AG09319 (cell line): ENCODE measurements around the gene POLR2E.
"Not testable (repeated sequence)": the region's sequence is repeated elsewhere in the genome, so short reads cannot be mapped to it uniquely, and the experiment has no call there.

Experiments
- DNase-seq: peaks from one replicate; pipeline ENCODE4 v3.0.0-alpha.2; 2010; ENCODE audit warnings: low read depth; ENCODE audit errors: extremely low read depth
- TF ChIP-seq, protein P1 (sequence below): IDR thresholded peaks from 2 replicates; pipeline ENCODE4 v1.5.1; 2011; ENCODE audit warnings: low read depth, mild to moderate bottlenecking, inconsistent platforms, low read length, moderate library complexity

Gene POLR2E

DNA sequence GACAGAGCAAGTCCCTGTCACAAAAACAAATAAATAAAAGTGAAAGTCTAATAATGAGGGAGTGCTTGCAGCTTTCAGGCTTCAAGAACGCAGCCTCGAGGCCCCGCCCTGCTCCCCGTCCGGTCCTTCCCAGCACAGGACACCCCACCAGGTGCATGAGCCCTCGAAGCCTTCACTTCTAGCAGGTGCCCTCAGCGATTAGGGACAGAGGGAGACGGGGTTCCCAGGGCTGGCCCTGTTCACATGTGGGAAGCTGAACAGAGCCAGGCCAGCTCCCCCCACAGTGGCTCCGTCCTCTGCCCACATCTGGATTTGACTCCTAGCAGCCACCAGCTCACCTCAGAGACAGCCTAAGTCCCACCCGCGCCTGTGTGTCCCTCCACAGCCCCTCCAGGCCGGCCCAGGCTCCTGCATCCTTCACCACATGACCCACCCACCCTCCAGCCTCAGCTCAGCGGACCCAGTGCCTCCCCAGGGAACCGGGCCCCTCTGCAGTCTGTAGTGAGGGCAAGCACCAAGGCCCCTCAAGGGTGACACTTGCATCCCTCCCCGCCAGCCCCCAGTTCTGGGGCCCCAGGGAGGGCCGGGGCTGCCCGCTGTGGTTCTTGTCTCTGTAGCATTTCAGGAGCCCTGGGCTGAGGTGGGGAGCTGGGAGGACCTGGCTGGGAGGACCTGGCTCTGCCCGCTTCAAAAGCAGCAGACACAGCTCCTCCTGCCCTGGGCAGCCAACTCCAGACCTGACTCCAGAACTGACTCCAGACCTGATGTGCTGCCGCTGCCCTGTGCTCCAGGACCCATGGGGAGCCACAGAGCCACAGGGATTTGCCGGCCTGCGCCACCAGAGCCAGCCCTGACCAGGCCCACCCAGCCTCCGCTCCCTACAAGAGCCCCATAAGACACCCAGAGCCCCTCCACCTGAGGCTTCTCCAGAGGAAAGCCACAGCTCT is 35.9 kb upstream of the POLR2E start:
- TF ChIP-seq, protein P1, sequence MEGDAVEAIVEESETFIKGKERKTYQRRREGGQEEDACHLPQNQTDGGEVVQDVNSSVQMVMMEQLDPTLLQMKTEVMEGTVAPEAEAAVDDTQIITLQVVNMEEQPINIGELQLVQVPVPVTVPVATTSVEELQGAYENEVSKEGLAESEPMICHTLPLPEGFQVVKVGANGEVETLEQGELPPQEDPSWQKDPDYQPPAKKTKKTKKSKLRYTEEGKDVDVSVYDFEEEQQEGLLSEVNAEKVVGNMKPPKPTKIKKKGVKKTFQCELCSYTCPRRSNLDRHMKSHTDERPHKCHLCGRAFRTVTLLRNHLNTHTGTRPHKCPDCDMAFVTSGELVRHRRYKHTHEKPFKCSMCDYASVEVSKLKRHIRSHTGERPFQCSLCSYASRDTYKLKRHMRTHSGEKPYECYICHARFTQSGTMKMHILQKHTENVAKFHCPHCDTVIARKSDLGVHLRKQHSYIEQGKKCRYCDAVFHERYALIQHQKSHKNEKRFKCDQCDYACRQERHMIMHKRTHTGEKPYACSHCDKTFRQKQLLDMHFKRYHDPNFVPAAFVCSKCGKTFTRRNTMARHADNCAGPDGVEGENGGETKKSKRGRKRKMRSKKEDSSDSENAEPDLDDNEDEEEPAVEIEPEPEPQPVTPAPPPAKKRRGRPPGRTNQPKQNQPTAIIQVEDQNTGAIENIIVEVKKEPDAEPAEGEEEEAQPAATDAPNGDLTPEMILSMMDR = no peak
- no peak for DNase-seq

DNA sequence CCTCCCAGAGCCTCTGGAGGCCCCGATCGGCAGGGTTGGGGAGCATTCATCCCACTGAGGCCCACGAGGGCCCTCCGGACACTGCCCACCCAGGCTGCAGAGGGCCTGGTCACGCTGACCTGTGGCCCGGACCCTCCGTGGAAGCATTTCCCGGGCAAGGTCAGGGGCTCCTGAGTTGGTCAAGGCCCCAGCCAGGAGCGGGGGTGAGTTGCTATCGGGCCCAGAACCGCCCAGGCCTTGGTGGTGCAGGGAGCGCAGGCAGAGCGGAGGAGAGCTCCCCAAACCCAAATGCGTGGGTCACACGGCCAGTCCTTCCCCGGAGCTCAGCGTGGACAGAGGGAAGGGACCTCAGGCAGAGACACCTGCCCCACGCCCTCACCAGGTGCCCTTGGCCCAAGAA is 34.4 kb upstream of the POLR2E start:
- TF ChIP-seq, protein P1 = no peak

DNA sequence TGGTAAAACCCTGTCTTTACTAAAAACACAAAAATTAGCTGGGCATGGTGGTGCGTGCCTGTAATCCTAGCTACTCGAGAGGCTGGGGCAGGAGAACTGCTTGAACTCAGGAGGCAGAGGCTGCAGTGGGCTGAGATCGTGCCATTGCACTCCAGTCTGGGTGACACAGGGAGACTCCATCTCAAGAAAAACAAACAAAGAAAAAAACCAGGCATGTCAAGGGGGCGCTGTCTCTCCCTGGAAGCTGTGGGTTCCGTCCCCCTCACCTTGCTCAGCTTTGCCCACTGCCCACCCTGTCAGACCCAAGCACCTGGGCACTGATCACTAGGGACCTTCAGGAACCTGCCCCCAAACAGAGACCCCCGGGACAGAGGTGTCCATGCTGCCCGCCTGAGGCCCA is 33.9 kb upstream of the POLR2E start:
- not testable (repeated sequence) for DNase-seq

More for the DNA sequence above, 34.4 kb upstream of the POLR2E start:
- DNase-seq = no peak

DNA sequence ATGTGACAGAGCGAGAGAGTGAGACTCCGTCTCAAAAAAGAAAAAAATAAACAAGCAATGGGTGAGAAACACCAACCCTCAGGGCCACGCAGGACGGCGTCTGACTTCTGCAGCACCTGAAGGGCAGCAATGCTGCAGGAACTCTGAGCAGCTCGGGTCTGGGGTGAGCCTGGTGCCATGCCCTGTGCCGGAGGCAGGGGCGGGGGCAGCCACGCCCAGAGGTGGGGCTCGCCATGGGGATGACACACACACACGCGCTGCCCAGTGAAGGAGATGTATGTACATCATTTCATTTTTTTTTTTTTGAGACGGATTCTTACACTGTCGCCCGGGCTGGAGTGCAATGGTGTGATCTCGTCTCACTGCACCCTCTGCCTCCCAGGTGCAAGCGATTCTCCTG is 32.9 kb upstream of the POLR2E start:
- TF ChIP-seq, protein P1 = no peak

DNA sequence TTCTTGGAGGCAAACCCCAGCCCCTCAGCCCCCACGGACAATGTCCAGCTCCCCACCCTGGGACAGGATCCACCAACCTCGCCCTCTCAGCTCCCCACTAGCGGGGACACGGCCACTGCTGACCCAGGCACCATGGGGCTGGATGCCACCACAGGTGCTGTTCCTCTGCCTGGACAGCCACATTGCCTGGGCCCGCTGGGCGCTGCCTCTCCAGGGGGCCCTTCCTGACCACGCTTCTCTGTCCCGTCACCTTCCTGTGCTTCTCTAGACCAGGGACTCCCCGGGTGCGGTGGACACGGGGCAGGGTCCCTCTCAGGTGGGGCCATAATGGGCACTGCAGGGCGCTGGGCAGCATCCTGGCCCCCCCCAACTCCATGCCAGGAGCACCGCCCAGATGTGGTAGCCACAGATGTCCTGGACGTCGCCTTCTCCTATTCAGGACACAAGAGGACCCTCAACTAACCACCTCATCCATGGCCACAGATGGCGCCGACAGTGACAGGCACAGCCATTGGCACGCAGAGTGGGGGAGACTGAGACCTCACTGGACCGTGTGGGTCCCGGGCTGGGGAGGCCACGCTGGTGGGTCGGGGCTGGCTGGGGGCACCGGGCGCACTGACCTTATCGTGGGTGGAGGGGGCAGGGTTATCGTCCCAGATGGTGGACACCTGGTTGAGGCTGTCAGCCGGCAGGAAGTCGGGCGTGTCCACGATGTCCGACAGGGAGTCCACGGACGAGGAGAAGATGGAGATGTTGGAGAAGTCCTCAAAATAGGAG is 32.0 kb upstream of the POLR2E start:
- DNase-seq = no peak
- TF ChIP-seq, protein P1 = no peak

More for the DNA sequence above, 32.9 kb upstream of the POLR2E start:
- DNase-seq = no peak

DNA sequence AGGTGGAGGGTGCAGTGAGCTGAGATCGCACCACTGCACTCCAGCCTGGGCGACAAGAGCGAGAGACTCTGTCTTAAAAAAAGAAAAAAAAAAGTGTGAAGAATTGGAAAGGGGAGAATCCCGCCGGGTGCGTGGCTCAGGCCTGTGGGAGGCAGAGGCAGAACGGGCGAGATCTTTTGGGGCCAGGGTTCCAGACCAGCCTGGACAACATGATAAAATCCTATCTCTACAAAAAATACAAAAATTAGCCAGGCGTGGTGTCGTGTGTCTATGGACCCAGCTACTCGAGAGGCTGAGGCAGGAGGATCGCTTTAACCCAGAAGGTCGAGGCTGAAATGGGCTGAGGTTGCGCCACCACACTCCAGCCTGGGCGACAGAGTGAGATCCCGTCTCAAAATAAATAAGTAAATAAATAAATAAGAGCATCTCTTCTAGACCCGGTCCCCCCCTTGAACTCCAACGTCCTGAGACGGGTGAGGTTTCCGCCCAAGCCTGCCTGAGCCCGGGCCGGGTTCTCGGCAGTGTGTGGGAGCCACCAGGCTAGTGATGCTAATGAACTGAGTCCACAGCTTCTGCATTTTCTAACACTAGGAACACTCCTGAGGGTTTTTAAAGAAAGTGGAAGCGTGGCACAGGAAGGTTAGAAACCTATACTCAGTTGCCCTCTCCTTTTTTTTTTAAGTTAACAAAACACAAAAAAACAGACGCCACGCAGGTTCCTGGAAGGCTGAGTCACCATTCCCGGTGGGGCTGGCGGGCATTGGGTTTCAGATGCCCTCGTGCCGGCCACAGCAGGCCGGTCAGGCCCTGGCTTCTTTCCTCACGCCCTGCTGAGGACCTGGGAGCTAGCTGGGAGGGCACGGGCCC is 30.7 kb upstream of the POLR2E start:
- TF ChIP-seq, protein P1 = no peak
- DNase-seq = no peak
